ENCODE measurements around the gene MAGEF1. TPM values are rescaled to one million over a fixed set of nuclear protein-coding genes. Genes with fewer than 3 reads are reported as not detected.

MAGEF1 gene
- total RNA-seq, 1 experiment from 2014 or later: 59.1 TPM

DNA sequence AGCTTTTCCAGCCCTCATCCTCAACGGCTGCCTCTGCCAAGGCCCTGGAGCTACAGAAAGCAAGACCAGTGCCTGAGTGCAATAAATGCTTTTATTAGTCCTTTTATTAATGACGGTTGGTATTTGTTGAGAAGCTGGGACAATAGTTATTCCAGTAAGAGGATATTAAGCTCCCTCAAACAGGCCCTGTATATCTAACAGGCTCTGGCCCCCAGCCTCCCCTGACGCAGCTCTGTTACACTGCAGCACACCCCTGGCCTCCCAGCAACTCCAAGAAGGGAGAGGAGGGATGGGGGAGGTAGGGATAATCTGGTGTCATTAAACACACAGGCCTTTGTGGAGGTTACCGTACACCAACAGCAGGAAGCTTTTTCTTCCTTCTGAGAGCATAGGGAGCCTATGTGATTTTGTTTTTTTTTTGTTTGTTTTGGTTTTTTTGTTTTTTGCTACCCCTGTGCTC is 30.8 kb upstream of the MAGEF1 start:
- Mint-ChIP-seq H3K4me3 (ENCODE audit: unreplicated experiment) (no peak overlapping the region), H3K9me3 (ENCODE audit: unreplicated experiment) (no peaks in the 10 kb centered on the region), H3K4me1 (ENCODE audit: low read depth, unreplicated experiment) (no peaks in the 10 kb centered on the region), H3K27ac (ENCODE audit: unreplicated experiment) (no peak overlapping the region), H3K36me3 (ENCODE audit: insufficient read depth, unreplicated experiment) (no peaks in the 10 kb centered on the region), H3K27me3 (ENCODE audit: insufficient read depth, unreplicated experiment) (no peaks in the 10 kb centered on the region)
- Histone ChIP-seq H3K4me1 (no peaks in the 10 kb centered on the region), H3K36me3 (ENCODE audit: control insufficient read depth, insufficient read depth, low read length) (no peaks in the 10 kb centered on the region), H3K9me3 (no peaks in the 10 kb centered on the region), H3K4me3 (ENCODE audit: low read depth, low read length) (no peak overlapping the region), H3K27me3 (replicated peaks; ENCODE audit: control insufficient read depth, insufficient read depth, low read length) (no peaks in the 10 kb centered on the region)
- ChIA-PET CTCF (interaction anchor here (1.2 kb wide), 1 partner anchor 181 kb away, joined by 4 read pairs; the partner anchor contains the start of gene EPHB3), POLR2A (interaction anchor here (1.1 kb wide), 1 partner anchor 182 kb away, joined by 4 read pairs; no protein-coding TSS in a partner anchor)
- intact Hi-C loops (cut with micrococcal nuclease; ENCODE audit: unreplicated experiment): no loop called here
- no TSS peak for BruUV-seq (replicated peaks)
- no peak for DNase-seq
- TF ChIP-seq, protein P1, sequence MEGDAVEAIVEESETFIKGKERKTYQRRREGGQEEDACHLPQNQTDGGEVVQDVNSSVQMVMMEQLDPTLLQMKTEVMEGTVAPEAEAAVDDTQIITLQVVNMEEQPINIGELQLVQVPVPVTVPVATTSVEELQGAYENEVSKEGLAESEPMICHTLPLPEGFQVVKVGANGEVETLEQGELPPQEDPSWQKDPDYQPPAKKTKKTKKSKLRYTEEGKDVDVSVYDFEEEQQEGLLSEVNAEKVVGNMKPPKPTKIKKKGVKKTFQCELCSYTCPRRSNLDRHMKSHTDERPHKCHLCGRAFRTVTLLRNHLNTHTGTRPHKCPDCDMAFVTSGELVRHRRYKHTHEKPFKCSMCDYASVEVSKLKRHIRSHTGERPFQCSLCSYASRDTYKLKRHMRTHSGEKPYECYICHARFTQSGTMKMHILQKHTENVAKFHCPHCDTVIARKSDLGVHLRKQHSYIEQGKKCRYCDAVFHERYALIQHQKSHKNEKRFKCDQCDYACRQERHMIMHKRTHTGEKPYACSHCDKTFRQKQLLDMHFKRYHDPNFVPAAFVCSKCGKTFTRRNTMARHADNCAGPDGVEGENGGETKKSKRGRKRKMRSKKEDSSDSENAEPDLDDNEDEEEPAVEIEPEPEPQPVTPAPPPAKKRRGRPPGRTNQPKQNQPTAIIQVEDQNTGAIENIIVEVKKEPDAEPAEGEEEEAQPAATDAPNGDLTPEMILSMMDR (IDR thresholded peaks at IDR 0.05; ENCODE audit: insufficient read depth in 1 of 2, low read depth in 1 of 2, low read length in 1 of 2, severe bottlenecking in 1 of 2, unreplicated experiment in 1 of 2): no peak

DNA sequence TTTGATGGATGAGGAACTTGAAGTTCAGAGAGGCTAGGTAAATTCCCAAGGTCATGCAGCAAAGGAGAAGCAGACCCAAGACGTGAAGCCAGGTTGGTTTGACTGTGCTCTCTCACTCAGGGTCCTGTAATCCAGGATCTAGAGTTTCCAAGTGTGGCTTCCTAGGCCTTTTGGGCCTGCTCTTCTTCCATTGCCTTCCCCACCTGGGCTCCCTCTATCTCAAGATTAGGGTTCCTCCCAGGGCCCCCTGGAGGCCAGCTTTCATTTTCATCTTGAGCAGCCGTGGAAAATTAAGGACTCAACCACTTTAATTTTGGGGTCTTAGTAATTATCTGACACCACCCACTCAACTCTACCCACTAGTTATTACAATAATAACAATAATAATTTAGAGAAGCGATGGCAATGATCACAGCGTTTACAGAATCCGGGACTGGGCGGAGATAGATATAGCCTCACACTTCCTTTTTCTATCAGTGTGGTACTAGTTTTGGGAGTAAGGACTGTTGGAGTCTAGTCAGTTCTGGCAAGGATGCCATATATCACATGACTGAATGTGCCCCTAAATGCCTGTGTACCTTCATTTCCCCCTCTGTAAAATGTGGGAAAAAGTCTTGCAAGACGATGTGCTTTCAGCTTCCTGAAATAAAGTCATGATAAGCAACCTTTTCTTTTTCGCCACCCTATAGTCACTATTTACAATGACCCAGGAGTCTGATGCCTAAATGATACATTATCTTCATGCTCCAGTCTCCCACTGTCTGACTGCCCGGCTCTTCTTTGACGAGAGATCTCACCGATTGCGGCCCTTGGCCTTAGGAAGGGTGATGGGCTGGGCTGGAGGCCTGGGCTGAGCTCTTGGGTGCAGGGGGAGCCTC is 30.2 kb upstream of the MAGEF1 start:
- no peaks in the 10 kb centered on the region for H3K36me3 Mint-ChIP-seq (ENCODE audit: insufficient read depth, unreplicated experiment)
- TF ChIP-seq, protein P1 (IDR thresholded peaks at IDR 0.05; ENCODE audit: insufficient read depth in 1 of 2, low read depth in 1 of 2, low read length in 1 of 2, severe bottlenecking in 1 of 2, unreplicated experiment in 1 of 2): no peak
- DNase-seq: no peak
- H3K27me3 ChIP-seq (replicated peaks; ENCODE audit: control insufficient read depth, insufficient read depth, low read length): no peaks in the 10 kb centered on the region
- no peak overlapping the region for H3K27ac Mint-ChIP-seq (ENCODE audit: unreplicated experiment)
- no peaks in the 10 kb centered on the region for H3K9me3 ChIP-seq
- no TSS peak for BruUV-seq (replicated peaks)
- H3K27me3 Mint-ChIP-seq (ENCODE audit: insufficient read depth, unreplicated experiment): no peaks in the 10 kb centered on the region
- no peaks in the 10 kb centered on the region for H3K4me1 ChIP-seq
- intact Hi-C loops (cut with micrococcal nuclease; ENCODE audit: unreplicated experiment): no loop called here
- no peak overlapping the region for H3K4me3 ChIP-seq (ENCODE audit: low read depth, low read length)
- H3K4me3 Mint-ChIP-seq (ENCODE audit: unreplicated experiment): no peak overlapping the region
- ChIA-PET CTCF (interaction anchor here (1.1 to 1.2 kb wide), 2 partner anchors 30 to 180 kb away, joined by 3 to 4 read pairs; partner anchors contain the start of gene EPHB3), POLR2A (interaction anchor here (1.1 kb wide), 1 partner anchor 181 kb away, joined by 4 read pairs; no protein-coding TSS in a partner anchor)
- no peaks in the 10 kb centered on the region for H3K4me1 Mint-ChIP-seq (ENCODE audit: low read depth, unreplicated experiment)
- no peaks in the 10 kb centered on the region for H3K9me3 Mint-ChIP-seq (ENCODE audit: unreplicated experiment)
- H3K36me3 ChIP-seq (ENCODE audit: control insufficient read depth, insufficient read depth, low read length): no peaks in the 10 kb centered on the region

DNA sequence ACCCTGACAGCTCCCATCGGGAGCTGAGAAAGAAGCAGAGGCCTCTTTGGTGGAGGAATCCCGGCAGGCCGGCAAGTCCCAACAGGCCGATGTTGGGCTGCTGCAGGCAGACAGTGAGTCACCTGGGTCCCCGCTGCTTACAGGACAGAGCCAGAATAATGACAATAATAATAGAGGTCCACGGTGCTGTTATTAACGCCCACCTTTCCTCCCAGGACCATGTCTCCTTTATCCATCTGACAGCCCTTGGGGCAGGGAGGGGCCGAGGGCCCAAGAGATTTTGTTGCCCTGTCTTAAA is 29.3 kb upstream of the MAGEF1 start:
- intact Hi-C loops (cut with micrococcal nuclease; ENCODE audit: unreplicated experiment): no loop called here
- no peaks in the 10 kb centered on the region for H3K9me3 Mint-ChIP-seq (ENCODE audit: unreplicated experiment)
- no peaks in the 10 kb centered on the region for H3K27me3 Mint-ChIP-seq (ENCODE audit: insufficient read depth, unreplicated experiment)
- H3K4me3 Mint-ChIP-seq (ENCODE audit: unreplicated experiment): no peak overlapping the region
- no peaks in the 10 kb centered on the region for H3K9me3 ChIP-seq
- H3K4me1 Mint-ChIP-seq (ENCODE audit: low read depth, unreplicated experiment): no peaks in the 10 kb centered on the region
- no peaks in the 10 kb centered on the region for H3K36me3 Mint-ChIP-seq (ENCODE audit: insufficient read depth, unreplicated experiment)
- no peak overlapping the region for H3K4me3 ChIP-seq (ENCODE audit: low read depth, low read length)
- BruUV-seq (replicated peaks): no TSS peak
- H3K36me3 ChIP-seq (ENCODE audit: control insufficient read depth, insufficient read depth, low read length): no peaks in the 10 kb centered on the region
- DNase-seq: no peak
- no peak overlapping the region for H3K27ac Mint-ChIP-seq (ENCODE audit: unreplicated experiment)
- ChIA-PET CTCF (interaction anchor here (1.1 to 1.3 kb wide), 2 partner anchors 30 to 180 kb away, joined by 3 to 7 read pairs; partner anchors contain the start of gene EPHB3), POLR2A (no interaction called here)
- no peaks in the 10 kb centered on the region for H3K27me3 ChIP-seq (replicated peaks; ENCODE audit: control insufficient read depth, insufficient read depth, low read length)
- no peaks in the 10 kb centered on the region for H3K4me1 ChIP-seq
- TF ChIP-seq, protein P1 (IDR thresholded peaks at IDR 0.05; ENCODE audit: insufficient read depth in 1 of 2, low read depth in 1 of 2, low read length in 1 of 2, severe bottlenecking in 1 of 2, unreplicated experiment in 1 of 2): no peak
